HL-60 (cell line): ENCODE data around the gene PHACTR3.

ENCODE experiments used
- CTCF ChIP-seq: IDR thresholded peaks from one replicate; pipeline ENCODE4 v1.5.1; 2011; ENCODE audit warnings: low read length, control low read depth, inconsistent platforms; ENCODE audit not compliant: insufficient read depth
- REST ChIP-seq: IDR thresholded peaks from 2 replicates; pipeline ENCODE4 v1.6.1; 2012; ENCODE audit warnings: low read depth; ENCODE audit not compliant: insufficient replicate concordance

- TF ChIP-seq CTCF (no peak), REST (no peak)
Measured at GRCh38 chr20:59785669-59785959, 181.3 kb downstream of the PHACTR3 start.
